ENCODE data around the gene TC2N. TPM values are rescaled to one million over a fixed set of nuclear protein-coding genes. Genes with fewer than 3 reads are reported as not detected.

Gene TC2N
- total RNA-seq, 2 donors from 2014 or later = 67.6 to 93.4 TPM

GRCh38 chr14:91885113-91885712 is 17.9 kb upstream of the TC2N start:
- Histone ChIP-seq H3K4me1 (no peaks in the 10 kb centered on the region), H3K9ac (ENCODE audit: low read depth in 2 of 2, low read length in 2 of 2) (no peak overlapping the region), H3K9me3 (no peaks in the 10 kb centered on the region), H3K4me3 (no peak overlapping the region), H3K27me3 (no peaks in the 10 kb centered on the region), H3K27ac (no peak overlapping the region), H3K36me3 (no peaks in the 10 kb centered on the region)
- intact Hi-C loops (cut with DNase I) = no loop called here
- TF ChIP-seq, protein P1, sequence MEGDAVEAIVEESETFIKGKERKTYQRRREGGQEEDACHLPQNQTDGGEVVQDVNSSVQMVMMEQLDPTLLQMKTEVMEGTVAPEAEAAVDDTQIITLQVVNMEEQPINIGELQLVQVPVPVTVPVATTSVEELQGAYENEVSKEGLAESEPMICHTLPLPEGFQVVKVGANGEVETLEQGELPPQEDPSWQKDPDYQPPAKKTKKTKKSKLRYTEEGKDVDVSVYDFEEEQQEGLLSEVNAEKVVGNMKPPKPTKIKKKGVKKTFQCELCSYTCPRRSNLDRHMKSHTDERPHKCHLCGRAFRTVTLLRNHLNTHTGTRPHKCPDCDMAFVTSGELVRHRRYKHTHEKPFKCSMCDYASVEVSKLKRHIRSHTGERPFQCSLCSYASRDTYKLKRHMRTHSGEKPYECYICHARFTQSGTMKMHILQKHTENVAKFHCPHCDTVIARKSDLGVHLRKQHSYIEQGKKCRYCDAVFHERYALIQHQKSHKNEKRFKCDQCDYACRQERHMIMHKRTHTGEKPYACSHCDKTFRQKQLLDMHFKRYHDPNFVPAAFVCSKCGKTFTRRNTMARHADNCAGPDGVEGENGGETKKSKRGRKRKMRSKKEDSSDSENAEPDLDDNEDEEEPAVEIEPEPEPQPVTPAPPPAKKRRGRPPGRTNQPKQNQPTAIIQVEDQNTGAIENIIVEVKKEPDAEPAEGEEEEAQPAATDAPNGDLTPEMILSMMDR (IDR thresholded peaks at IDR 0.05) = no peak
- no peak for DNase-seq

DNA sequence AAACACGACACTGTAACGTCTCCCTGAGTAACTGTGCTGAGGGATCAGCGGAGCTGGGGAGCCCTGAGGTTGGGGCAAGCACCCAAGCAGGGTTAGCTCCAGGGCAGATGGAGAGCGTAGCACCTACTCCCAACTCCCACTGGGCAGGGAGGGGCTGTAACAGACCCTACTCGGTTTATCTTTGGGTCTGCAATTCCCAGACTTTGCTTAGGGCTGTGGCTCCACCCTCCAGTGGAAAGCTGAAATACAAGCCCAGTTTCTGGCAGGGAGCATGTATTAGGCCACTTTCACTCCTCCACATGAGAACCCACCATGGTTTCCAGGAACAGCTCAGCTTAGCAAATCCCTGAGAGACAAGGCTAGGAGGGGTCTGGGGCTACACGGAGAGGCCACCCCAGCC is 17.3 kb upstream of the TC2N start:
- Histone ChIP-seq H3K27ac (no peak overlapping the region), H3K36me3 (no peaks in the 10 kb centered on the region)
- intact Hi-C loops (cut with DNase I) = no loop called here

DNA sequence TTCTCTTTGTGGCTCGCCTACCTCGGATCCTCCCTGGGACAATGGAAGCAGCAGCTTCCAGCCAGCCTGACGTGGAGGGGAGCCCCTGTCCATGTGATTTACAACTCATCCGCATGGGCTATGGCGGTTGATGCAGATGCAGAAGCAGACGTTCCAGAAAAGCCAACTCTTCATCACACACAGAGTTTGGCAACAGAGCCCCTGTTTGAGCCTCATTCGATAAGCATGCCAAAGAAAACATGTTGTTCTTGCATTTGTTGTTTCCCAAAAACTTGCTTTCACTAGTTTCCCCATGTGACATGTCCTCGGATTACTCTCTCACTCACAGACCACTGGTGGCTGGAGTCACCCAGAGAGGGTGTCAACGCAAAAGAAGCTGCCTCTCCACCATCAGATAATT is 16.4 kb upstream of the TC2N start:
- DNase-seq = no peak
- Histone ChIP-seq H3K27me3 (no peaks in the 10 kb centered on the region), H3K4me1 (no peaks in the 10 kb centered on the region), H3K27ac (no peak overlapping the region), H3K4me3 (no peak overlapping the region), H3K9ac (ENCODE audit: low read depth in 2 of 2, low read length in 2 of 2) (no peak overlapping the region), H3K36me3 (no peaks in the 10 kb centered on the region), H3K9me3 (no peaks in the 10 kb centered on the region)
- TF ChIP-seq, protein P1 (IDR thresholded peaks at IDR 0.05) = no peak
- intact Hi-C loops (cut with DNase I) = no loop called here

More for the DNA sequence above, 17.3 kb upstream of the TC2N start:
- DNase-seq = no peak
- Histone ChIP-seq H3K27me3 (no peaks in the 10 kb centered on the region), H3K9ac (ENCODE audit: low read depth in 2 of 2, low read length in 2 of 2) (no peak overlapping the region), H3K9me3 (no peaks in the 10 kb centered on the region), H3K4me3 (no peak overlapping the region), H3K4me1 (no peaks in the 10 kb centered on the region)
- TF ChIP-seq, protein P1 (IDR thresholded peaks at IDR 0.05) = no peak

DNA sequence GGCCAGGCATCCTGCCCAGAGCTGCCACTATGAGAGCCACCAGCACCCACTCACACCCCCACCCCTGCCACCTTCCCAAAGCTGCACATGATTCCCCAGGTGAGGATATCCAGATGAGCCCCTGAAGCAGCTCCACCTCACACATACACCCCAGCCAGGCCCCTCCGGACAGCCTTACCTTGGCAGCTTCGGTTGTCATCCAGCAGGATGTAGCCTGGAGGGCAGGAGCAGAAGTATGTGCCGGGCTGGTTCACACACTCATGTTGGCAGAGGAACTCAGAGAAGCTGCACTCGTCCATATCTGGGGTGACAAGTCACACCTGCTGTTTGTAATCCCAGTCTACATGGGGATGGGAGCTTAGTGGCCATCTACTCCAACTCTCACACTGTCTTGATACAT is 15.4 kb upstream of the TC2N start:
- H3K27ac ChIP-seq = no peak overlapping the region
- H3K4me3 ChIP-seq = no peak overlapping the region
- TF ChIP-seq, protein P1 (IDR thresholded peaks at IDR 0.05) = no peak
- H3K9me3 ChIP-seq = no peaks in the 10 kb centered on the region
- intact Hi-C loops (cut with DNase I) = no loop called here
- no peak overlapping the region for H3K9ac ChIP-seq (ENCODE audit: low read depth in 2 of 2, low read length in 2 of 2)
- H3K4me1 ChIP-seq = no peaks in the 10 kb centered on the region
- H3K27me3 ChIP-seq = no peaks in the 10 kb centered on the region
- no peak for DNase-seq
- H3K36me3 ChIP-seq = no peaks in the 10 kb centered on the region

DNA sequence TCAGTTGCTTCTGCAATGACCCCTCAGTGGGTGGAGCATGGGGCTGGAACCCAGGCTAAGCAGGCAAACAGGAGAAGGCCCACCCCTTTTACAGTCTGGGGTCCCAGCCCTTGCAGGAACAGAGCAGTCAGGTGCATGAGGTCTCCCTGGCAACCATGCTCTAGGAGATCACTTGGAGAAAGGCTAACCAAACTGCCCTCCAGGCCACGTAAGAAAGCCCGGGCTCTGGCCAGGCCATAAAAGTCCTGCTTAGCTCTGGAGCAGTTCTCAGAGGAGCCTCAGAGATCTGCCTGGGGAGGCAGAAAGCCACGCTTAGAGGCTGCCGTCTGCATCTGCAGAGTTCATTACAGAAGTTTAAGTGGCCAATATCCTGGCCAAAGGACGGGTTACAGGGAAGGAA is 15.0 kb upstream of the TC2N start:
- no peaks in the 10 kb centered on the region for H3K4me1 ChIP-seq
- no peak overlapping the region for H3K27ac ChIP-seq
- H3K9ac ChIP-seq (ENCODE audit: low read depth in 2 of 2, low read length in 2 of 2) = no peak overlapping the region
- no peaks in the 10 kb centered on the region for H3K36me3 ChIP-seq
- TF ChIP-seq, protein P1 (IDR thresholded peaks at IDR 0.05) = no peak
- no peaks in the 10 kb centered on the region for H3K9me3 ChIP-seq
- no peaks in the 10 kb centered on the region for H3K27me3 ChIP-seq
- intact Hi-C loops (cut with DNase I) = no loop called here
- DNase-seq = no peak
- H3K4me3 ChIP-seq = no peak overlapping the region
